GM19324 (cell line): ENCODE measurements around the gene HLA-F.

Experiments used
- ATAC-seq: cut with Tn5 transposase; IDR thresholded peaks from one replicate; pipeline ENCODE4 v1.9.1; 2021; ENCODE audit warnings: mild to moderate bottlenecking, moderate library complexity; ENCODE audit not compliant: unreplicated experiment, low FRiP score

HLA-F gene

GRCh38 chr6:29723262-29723665, at the start of gene HLA-F:
TSS of gene HLA-F (plus strand) at chr6:29723434. CDS start at chr6:29723464, 30 bp downstream.
- peak; percentile 87 for ATAC-seq

- ATAC-seq = no peak
Measured at GRCh38 chr6:29674008-29674407, 49.2 kb upstream of the HLA-F start.

GRCh38 chr6:29675561-29675960, 47.7 kb upstream of the HLA-F start:
- no peak for ATAC-seq

- no peak for ATAC-seq
Measured at GRCh38 chr6:29676981-29677601, 46.1 kb upstream of the HLA-F start.

DNA sequence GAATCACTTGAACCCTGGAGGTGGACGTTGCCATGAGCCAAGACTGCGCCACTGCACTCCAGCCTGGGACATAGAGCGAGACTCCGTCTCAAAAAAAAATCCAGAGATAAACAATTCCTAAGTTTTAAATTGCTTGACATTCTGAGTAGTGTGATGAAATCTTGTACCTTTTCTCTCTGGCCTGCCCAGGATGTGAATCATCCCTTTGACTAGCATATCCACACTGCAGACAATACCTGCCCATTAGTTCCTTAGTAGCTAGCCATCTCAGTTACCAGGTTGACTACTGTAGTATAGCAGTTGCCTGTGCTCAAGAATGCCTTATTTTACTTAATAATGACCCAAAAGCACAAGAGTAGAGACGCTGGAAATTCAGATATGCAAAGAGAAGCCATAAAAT, 45.1 kb upstream of the HLA-F start:
- ATAC-seq = no peak

- ATAC-seq = no peak
Measured at GRCh38 chr6:29679962-29680361, 43.3 kb upstream of the HLA-F start.

DNA sequence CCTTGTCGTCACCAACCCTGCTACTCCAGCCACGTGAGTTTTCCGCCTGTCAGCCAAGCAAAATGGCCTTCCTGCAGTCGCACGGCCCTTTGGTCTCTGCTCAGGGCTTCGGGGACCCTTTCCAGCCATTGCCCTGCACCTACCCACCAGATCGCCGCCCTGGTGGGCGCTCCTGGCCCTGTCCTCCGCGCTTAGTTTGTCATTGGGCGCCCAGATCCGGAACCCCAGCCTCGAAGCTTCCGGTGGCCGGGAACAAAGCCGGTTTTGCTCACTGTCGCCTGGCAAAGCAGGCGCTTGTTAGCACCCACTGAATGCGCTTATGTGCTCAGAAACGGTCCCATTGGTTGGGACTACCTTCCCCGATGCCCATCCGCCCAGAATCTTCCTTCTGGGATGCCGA, 42.8 kb upstream of the HLA-F start:
- ATAC-seq = no peak

GRCh38 chr6:29680904-29681303, 42.3 kb upstream of the HLA-F start, which contains the start of gene ZFP57:
TSS of gene ZFP57 (minus strand) at chr6:29681152. CDS start at chr6:29677003, 4,149 bp downstream.
- no peak for ATAC-seq

DNA sequence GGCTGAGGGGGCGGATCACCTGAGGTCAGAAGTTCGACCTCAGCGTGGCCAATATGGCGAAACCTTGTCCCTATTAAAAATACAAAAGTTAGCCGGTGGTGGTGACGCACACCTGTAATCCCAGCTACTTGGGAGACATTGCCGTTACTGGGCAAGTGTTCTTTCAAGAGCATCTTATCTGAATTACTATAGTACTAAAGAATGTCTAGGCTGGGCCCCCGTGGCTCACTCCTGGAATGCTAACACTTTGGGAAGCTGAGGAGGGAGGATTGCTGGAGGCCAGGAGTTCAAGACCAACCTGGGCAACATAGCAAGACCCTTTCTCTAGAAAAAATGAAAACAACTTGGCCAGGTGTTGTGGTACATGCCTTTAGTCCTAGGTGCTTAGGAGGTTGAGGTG, 41.4 kb upstream of the HLA-F start:
- ATAC-seq = no peak

GRCh38 chr6:29685718-29686326, 37.4 kb upstream of the HLA-F start:
- no peak for ATAC-seq

- no peak for ATAC-seq
Measured at GRCh38 chr6:29694637-29695036, 28.6 kb upstream of the HLA-F start.

GRCh38 chr6:29696147-29697125, 26.8 kb upstream of the HLA-F start:
- ATAC-seq = no peak

DNA sequence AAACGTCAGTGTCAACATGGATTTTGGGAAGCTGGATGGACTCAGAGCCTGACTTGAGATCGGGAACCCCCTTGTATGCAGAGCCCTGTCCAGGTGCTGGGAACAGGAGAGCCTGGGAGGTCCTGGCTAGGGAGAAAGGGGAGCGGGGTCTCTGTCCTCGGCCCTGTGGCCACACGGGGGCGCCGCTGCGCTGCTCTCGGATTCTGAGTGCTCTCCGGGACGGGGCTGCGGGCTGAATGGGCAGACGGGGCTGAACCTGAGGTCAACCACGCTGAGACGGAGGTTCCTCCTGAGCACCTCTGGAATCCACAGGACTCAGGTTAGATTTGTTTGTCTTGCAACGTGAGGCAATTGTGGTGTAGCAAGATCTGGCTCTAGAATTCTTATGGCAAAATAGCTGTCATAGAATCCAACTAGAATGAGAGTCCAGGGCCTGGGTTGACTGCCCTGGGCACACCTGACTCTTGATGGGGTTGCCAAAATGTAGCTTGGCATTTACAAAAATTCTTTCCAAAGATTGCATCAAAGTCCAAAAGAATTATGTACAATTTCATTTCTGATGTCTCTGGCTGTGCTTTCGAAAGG, 20.6 kb upstream of the HLA-F start:
- no peak for ATAC-seq

DNA sequence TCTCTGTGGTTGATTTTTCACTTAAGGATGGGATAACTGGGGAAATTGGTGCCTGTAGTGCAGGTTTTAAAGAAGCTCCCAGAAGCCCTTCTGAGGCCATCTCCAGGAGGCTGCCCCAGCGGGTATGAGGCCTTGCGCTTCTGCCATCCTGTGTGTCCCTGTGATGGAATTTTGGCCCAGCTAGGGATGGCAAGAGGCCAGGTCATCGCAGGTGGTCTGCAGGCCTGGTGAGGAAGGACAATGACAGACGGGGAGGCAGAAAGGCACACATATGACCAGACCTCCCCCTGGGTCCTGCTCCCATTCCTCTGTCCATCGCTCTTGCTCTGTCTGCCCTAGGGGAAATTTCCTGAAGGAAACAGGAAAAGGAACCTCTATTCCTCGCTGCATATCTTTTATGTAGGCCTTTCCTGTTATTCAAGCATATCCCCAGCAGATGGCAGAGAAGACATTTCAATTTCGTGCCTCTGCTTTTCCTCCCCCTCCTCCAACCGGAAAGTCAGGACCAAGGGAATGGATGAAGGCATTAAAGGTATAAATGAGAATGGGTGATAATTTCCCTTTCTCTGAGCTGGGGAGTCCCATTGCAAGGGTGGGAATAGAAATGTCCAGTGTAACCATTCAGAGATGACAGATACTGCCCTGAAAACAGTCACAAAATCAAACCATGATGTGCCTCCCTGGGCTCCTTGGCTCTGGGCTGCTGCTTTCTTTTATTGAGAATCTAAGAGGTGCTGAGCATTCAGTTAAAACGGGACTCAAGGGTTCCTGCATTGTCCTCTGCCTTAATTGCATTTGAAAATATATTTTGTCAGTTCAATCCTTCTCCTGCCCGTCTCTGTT, 17.6 kb upstream of the HLA-F start:
- no peak for ATAC-seq

DNA sequence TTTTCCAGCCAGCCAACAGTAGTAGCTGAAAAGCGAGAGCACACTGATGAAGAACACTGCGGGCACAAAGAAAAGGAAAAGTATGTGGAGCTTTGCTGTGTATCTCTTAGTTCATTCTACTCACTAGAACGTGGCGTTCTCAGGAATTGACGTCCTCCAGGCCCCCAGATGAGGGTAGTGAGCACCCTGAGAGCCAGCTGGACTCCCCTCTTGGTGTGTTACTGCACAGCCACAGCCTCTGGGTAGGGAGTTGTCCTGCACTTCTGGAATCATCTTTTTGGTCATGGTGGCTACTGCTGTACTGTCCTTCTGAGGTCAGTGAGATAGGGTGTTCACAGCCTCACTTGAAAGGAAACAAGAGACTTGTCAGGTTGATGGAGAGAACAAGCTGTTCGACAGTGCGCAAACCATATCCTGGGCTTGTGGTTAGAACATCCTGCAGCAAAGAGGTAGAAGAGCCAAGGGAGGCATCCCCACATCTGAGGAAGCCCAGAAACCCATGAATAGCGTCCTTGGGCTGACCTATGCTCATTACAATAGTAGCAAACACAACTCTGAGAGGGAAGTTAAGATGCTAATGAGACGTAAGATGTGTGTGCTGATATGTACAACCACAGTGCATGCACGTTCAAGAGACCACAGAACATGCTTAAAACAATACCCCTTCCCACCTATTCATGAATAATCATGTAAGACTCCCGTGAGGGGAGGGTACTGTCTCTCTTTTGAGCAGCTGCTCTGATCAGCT, 14.6 kb upstream of the HLA-F start:
- no peak for ATAC-seq

DNA sequence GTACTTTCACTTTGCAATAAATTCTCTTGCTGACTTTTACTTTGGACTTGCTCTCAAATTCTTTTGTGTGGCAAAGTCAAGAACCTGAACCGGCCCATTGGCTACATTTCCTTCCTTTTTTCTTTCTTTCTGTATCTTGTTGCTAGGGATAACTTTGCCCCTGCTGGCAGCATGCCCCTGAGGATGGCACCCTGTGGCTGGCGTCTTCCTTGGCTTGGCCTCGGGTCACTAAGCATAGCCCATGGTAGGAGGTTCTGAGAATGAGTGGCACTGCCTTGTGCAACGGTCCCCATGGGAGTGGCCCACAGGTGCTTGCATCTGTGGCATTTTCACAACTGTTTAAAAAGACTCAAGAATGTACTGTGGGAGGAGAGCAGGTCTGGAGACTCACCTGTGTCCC, 14.0 kb upstream of the HLA-F start:
- no peak for ATAC-seq

DNA sequence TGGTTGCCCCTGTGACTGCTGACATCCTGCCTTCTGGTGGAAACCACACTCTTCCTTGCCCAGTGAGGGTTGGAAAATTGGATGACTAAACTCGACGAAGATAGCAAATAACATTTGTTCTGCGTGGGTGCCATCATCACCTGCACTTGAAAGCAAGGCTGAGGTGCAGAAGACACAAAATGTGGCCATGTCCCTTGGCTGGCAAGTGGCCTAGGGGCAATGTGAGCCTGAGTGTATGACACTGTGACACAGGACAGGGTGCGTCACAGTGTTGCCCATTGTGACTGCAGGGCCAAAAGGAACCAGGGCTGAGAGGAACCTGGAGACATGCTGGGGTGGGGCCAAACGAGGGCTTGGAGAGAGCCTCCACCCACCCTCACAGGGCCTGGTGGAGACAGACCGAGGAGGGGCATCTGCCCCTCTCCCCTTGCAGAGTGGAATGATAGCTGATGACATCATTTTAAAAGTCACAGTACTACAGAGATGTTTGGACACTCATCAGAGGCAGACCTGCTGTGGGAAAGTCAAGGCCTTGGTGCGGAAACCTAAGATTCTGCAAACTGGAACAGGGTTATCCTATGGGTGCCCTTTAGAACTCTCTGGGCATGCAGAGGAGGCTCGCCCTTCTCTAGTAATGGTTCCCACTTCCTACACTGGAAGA, 12.8 kb upstream of the HLA-F start:
- ATAC-seq = no peak

DNA sequence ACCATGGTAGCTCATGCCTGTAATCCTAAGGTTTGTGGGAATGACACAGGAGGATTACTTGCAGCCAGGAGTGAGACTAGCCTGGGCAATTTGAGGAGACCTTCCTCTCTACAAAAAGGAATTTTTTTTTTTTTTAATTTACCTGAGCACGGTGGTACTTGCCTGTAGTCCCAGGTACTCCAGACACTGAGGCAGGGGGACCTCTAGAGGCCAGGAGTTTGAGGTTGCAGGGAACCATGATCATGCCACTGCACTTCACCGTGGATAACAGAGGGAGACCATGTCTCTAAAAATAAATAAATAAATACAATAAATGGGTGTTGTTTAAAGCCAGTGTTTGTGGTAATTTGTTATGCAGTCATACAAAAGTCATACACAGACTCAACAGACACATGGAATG, 2.4 kb upstream of the HLA-F start:
- no peak for ATAC-seq
